Measurements from ENCODE around the gene CD40.

The CD40 gene

DNA sequence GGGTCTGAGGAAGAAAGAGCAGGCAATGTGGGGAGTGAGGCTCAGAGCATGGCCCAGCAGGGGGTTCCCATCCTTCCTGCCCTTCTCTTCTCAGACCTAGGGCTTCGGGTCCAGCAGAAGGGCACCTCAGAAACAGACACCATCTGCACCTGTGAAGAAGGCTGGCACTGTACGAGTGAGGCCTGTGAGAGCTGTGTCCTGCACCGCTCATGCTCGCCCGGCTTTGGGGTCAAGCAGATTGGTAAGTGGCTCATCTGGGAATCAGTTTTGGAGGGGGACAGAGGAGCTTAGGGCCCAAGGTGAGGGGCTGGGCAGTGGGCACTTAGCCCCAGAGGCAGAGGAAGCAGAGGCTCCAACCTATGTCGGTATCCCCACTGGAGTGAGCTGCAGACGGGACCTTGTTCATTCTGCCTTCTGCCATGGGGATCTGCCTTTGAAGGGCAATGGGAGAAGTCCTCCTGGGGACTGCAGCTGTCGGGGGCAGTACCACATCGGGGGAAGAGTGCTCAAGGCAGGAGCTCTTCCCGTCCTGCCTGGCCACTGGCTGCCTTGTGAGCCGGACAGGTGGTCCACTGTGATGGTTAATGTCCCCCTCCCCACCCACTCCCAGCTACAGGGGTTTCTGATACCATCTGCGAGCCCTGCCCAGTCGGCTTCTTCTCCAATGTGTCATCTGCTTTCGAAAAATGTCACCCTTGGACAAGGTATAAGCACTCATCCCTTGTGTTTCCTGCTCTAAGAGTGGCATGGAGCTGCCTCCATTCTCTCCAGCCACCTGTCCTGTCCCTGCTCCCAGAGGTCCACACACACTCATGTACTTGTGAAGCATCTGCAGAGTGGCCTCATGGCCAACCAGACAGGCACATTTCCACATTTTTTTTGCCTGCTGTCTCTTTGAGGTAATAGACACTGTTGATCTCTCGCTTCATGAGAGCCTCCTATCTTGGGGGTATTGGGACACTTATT, 4.7 kb downstream of the CD40 start:
- no peak for DNase-seq (ENCODE audit: low read depth)
- TF ChIP-seq, protein P1, sequence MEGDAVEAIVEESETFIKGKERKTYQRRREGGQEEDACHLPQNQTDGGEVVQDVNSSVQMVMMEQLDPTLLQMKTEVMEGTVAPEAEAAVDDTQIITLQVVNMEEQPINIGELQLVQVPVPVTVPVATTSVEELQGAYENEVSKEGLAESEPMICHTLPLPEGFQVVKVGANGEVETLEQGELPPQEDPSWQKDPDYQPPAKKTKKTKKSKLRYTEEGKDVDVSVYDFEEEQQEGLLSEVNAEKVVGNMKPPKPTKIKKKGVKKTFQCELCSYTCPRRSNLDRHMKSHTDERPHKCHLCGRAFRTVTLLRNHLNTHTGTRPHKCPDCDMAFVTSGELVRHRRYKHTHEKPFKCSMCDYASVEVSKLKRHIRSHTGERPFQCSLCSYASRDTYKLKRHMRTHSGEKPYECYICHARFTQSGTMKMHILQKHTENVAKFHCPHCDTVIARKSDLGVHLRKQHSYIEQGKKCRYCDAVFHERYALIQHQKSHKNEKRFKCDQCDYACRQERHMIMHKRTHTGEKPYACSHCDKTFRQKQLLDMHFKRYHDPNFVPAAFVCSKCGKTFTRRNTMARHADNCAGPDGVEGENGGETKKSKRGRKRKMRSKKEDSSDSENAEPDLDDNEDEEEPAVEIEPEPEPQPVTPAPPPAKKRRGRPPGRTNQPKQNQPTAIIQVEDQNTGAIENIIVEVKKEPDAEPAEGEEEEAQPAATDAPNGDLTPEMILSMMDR (conservative IDR thresholded peaks at IDR 0.05; ENCODE audit: low read depth, low read length), result no peak
- no peak overlapping the region for H3K4me3 ChIP-seq (ENCODE audit: low read depth, low read length)

DNA sequence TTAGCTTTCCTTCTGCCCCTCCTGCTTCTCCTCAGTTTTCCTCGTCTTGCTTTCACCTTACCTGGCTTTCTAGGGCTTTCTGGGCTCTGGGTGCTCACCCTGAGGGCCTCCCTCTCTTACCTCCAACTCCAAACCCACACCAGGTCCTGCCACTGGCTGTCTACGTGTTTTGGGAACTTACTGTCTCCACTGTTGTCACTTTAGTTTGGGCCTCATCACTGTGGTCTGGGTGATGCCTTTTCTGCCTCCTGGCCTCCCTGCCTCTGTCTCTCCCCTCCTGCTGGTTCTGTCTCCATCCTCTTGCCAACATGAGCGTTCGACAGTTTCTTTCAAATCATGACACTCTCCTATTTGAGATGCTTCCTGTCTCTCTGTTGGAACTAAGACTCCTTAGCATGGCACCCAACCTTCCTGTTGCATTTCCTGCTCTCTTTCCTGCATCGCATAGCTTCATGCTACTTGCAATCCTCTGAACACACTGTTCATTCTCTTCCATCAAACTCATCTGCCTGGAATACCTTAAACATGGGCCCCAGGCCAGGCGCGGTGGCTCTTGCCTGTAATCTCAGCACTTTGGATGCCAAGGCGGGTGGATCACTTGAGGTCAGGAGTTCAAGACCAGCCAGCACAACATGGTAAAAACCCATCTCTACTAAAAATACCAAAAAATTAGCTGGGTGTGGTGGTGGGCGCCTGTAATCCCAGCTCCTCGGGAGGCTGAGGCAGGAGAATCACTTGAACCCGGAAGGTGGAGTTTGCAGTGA, 5.5 kb downstream of the CD40 start:
- H3K4me3 ChIP-seq (ENCODE audit: low read depth, low read length), result no peak overlapping the region
- no peak for DNase-seq (ENCODE audit: low read depth)
- TF ChIP-seq, protein P1 (conservative IDR thresholded peaks at IDR 0.05; ENCODE audit: low read depth, low read length), result no peak

DNA sequence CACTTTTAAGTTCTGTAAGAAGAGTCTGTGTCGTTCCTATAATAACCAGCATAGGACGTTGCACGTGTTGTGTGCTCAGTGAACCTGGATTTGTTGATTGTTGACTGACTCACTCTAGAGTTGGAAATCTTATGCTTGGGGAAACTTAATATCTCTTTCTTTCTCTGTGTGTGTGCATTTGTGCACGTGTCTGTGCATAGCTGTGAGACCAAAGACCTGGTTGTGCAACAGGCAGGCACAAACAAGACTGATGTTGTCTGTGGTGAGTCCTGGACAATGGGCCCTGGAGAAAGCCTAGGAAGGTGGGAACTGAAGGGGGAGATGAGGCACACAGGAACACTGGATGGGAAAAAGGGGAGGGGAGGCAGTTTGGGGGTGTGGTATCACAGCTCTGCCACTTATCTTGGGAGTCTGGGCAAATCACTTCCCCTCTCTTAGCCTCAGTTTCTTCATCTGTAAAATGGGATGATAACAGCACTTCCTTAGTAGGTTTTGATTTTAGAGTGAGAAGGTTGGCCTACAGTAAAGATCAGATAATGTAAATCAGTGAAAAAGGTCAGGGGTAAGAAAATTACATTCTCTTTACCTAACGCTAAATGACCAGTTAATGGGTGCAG, 8.4 kb downstream of the CD40 start:
- H3K4me3 ChIP-seq (ENCODE audit: low read depth, low read length), result no peak overlapping the region
- TF ChIP-seq, protein P1 (conservative IDR thresholded peaks at IDR 0.05; ENCODE audit: low read depth, low read length), result no peak
- no peak for DNase-seq (ENCODE audit: low read depth)

DNA sequence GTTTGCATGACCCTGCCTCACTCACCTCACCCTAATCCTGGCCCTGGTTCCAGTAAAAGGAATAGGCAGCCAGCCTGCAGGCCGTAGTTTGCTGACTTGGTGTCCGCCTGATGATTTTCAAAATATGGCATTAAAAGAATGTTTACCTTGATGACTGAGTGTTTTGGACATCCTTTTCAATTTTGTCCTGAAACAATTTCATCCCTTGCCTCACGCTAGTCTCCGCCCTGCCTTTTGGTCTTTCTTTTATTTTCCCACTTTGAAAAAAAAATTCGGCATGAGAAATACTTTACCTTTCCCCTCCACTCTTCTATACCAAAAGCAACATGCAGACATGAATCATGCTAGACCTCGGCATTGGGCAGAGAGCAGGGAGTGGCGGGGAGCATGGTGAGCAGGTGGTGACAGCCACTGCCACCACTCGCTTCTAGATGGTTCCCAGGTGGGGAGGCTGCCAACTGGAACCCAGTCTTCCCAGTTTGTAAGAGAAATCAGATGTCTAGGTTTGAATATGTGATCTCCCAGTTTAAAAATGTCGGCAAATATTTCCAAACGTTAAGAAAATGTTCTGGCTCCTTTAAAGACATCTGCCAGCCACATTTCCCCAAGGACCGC, 9.4 kb downstream of the CD40 start:
- TF ChIP-seq, protein P1 (conservative IDR thresholded peaks at IDR 0.05; ENCODE audit: low read depth, low read length), result no peak
- H3K4me3 ChIP-seq (ENCODE audit: low read depth, low read length), result no peak overlapping the region
- no peak for DNase-seq (ENCODE audit: low read depth)

DNA sequence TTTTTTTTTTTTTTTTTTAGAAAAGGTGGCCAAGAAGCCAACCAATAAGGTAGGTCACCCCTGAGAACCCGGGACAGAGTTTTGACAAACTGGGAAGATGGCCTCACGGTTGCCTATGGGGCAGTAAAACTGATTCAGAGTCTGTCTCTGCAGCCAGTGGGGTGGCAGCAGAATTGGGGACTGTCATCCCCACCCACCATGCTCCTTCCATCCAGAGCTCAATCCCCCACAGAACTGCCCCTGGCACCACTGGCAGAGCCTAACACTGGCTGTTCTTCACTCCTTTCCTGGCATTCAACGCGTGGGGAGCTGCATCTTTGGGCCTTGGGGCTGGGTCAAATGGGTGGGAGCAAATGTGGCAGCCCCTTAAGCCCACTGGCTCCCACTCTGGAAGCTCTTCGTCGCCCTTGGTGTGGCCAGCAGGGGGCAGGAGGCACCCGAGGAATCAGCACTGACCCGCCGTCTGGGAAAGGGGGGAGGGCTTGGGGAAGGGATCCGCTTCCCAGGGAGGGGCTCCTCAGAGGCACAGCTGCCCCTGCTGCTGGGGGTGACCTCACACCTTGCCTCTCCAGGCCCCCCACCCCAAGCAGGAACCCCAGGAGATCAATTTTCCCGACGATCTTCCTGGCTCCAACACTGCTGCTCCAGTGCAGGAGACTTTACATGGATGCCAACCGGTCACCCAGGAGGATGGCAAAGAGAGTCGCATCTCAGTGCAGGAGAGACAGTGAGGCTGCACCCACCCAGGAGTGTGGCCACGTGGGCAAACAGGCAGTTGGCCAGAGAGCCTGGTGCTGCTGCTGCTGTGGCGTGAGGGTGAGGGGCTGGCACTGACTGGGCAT, 10.4 kb downstream of the CD40 start:
- TF ChIP-seq, protein P1 (conservative IDR thresholded peaks at IDR 0.05; ENCODE audit: low read depth, low read length), result peak; percentile 79
- DNase-seq (ENCODE audit: low read depth), result peak; percentile 25
- no peak overlapping the region for H3K4me3 ChIP-seq (ENCODE audit: low read depth, low read length)

DNA sequence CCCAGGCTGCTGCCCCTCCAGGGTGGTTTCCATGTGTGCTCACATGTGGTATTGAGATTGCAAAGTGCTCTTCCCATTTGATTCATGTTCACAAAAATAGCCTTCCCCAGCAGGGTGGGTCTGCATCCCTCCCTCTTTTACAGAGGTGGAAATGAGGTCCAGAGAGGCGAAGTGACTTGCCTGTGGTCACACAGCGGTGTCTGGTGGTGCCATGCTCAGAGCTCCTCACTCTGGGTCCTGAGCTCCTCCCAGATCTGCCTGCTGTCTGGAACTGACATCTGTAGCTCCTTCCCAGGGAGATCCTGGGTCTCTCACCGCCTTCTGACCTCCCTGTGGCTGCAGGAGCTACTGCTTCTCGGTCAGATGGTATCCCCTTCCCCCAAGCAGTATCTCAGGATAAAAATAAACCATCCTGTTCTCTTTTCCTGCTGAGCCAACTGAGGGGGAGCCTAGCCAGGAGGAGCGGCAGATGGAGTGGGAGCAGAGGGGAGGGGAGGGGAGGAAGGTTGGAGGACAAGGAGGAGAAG, 11.9 kb downstream of the CD40 start:
- no peak for DNase-seq (ENCODE audit: low read depth)
- TF ChIP-seq, protein P1 (conservative IDR thresholded peaks at IDR 0.05; ENCODE audit: low read depth, low read length), result no peak

More for the DNA sequence above, 11.9 kb downstream of the CD40 start:
- no peak overlapping the region for H3K4me3 ChIP-seq (ENCODE audit: low read depth, low read length)
